Endothelial cell of umbilical vein (primary cell): ENCODE data around the gene RASSF9. TPM values are rescaled to one million over a fixed set of nuclear protein-coding genes. Genes with fewer than 3 reads are reported as not detected.

Source experiments
- BruUV-seq: library from RNA; stranded (reverse); fragments of 400-500 nt; replicated peaks from 2 replicates; lab custom pipeline; 2021; lab: Mats Ljungman, UMichigan
- CTCF ChIA-PET: fragments of 300-600, 350-600 bp; sonication (Branson Sonifier 250); formaldehyde crosslinking; loops from one replicate; lab custom pipeline; 2021; ENCODE audit warnings: antibody characterized with exemption, inconsistent platforms; lab: Charles Lee
- POLR2A ChIA-PET: fragments of 300-600, 350-600 bp; sonication (Branson Sonifier 250); formaldehyde crosslinking; loops from one replicate; lab custom pipeline; 2021; ENCODE audit warnings: antibody characterized with exemption, inconsistent platforms; lab: Charles Lee
- DNase-seq: peaks from one replicate; pipeline ENCODE4 v3.0.0-alpha.2; 2011; ENCODE audit warnings: low read depth, low spot score
- FAIRE-seq: peaks from 2 replicates; lab custom pipeline; 2011; peaks lifted over from hg19 to GRCh38; lab: Jason Lieb, UNC
- H2AFZ ChIP-seq: 2 replicates; pipeline ENCODE4 v1.6.0; 2012; ENCODE audit warnings: low read depth, low read length, control low read depth, inconsistent platforms
- H3K27ac ChIP-seq: 2 replicates; pipeline ENCODE4 v1.5.1; 2011; ENCODE audit warnings: low read depth, mild to moderate bottlenecking, control low read depth, low read length, moderate library complexity; ENCODE audit not compliant: insufficient read depth
- H3K27me3 ChIP-seq, 2 experiments: 2 replicates each; pipeline versions ENCODE4 v1.6.0 to v1.6.1; 2011; ENCODE audit warnings: low read length in 2 of 2, mixed read lengths in 1 of 2; ENCODE audit not compliant: control insufficient read depth in 2 of 2, insufficient read depth in 2 of 2
- H3K36me3 ChIP-seq, 2 experiments: 2 replicates in 1 of 2; 3 replicates in 1 of 2; pipeline ENCODE4 v1.5.1; 2011; ENCODE audit warnings: low read length in 2 of 2, mild to moderate bottlenecking in 1 of 2, moderate library complexity in 1 of 2; ENCODE audit not compliant: control insufficient read depth in 2 of 2, insufficient read depth in 2 of 2; ENCODE audit errors: extremely low read depth in 1 of 2
- H3K4me1 ChIP-seq: 3 replicates; pipeline ENCODE4 v1.5.1; 2011; ENCODE audit warnings: mild to moderate bottlenecking, low read length; ENCODE audit not compliant: control insufficient read depth, insufficient read depth; ENCODE audit errors: extremely low read depth
- H3K4me2 ChIP-seq: 2 replicates; pipeline ENCODE4 v1.6.1; 2011; ENCODE audit warnings: low read length, control low read depth, mixed read lengths; ENCODE audit not compliant: insufficient read depth
- H3K4me3 ChIP-seq, 3 experiments: fragments of 200-600 bp in 1 of 3; sonication (generic), shearing (Covaris generic) in 1 of 3; replicated peaks in 1 of 3; 2 replicates each; pipeline ENCODE4 v1.5.1; 2011 to 2016; ENCODE audit warnings: control low read depth in 3 of 3, low read length in 3 of 3, mild to moderate bottlenecking in 2 of 3, inconsistent platforms in 1 of 3, low read depth in 1 of 3, moderate library complexity in 1 of 3; ENCODE audit not compliant: insufficient read depth in 1 of 3
- H3K79me2 ChIP-seq: 2 replicates; pipeline ENCODE4 v1.6.0; 2012; ENCODE audit warnings: low read length, inconsistent platforms; ENCODE audit not compliant: control insufficient read depth, insufficient read depth
- H3K9ac ChIP-seq: replicated peaks from 2 replicates; pipeline ENCODE3; 2011; ENCODE audit warnings: low read length, control low read depth; ENCODE audit not compliant: insufficient read depth; ENCODE audit errors: extremely low read depth
- H3K9me1 ChIP-seq: replicated peaks from 3 replicates; pipeline ENCODE4 v1.6.0; 2011; ENCODE audit warnings: mild to moderate bottlenecking, low read length; ENCODE audit not compliant: control insufficient read depth, insufficient read depth; ENCODE audit errors: extremely low read depth
- H3K9me3 ChIP-seq: replicated peaks from 2 replicates; pipeline ENCODE4 v1.5.1; 2012; ENCODE audit warnings: low read length, inconsistent platforms; ENCODE audit not compliant: control insufficient read depth, insufficient read depth
- H4K20me1 ChIP-seq: replicated peaks from 2 replicates; pipeline ENCODE3; 2011; ENCODE audit warnings: mild to moderate bottlenecking, low read length; ENCODE audit not compliant: control insufficient read depth, insufficient read depth; ENCODE audit errors: extremely low read depth
- EZH2 ChIP-seq: IDR thresholded peaks from 2 replicates; pipeline ENCODE4 v1.6.1; 2012; ENCODE audit warnings: borderline replicate concordance, low read depth, mild to moderate bottlenecking, moderate library complexity, low read length, inconsistent platforms; ENCODE audit not compliant: severe bottlenecking
- FOS ChIP-seq: IDR thresholded peaks from 2 replicates; pipeline ENCODE4 v1.6.1; 2011; ENCODE audit warnings: mild to moderate bottlenecking, low read length, moderate library complexity, borderline replicate concordance; ENCODE audit not compliant: insufficient read depth
- GATA2 ChIP-seq: IDR thresholded peaks from 2 replicates; pipeline ENCODE4 v1.7.0; 2011; ENCODE audit warnings: low read depth, mild to moderate bottlenecking, moderate library complexity, mixed read lengths, low read length; ENCODE audit not compliant: insufficient read length, insufficient read depth
- JUN ChIP-seq: IDR thresholded peaks from 2 replicates; pipeline ENCODE4 v1.6.1; 2011; ENCODE audit warnings: borderline replicate concordance, low read depth; ENCODE audit not compliant: insufficient read length, insufficient read depth
- MYC ChIP-seq: IDR thresholded peaks from one replicate; pipeline ENCODE4 v1.6.1; 2011; ENCODE audit warnings: mild to moderate bottlenecking, low read depth, low read length
- POLR2A ChIP-seq: IDR thresholded peaks from 2 replicates; pipeline ENCODE4 v1.6.1; 2012; ENCODE audit warnings: low read depth, mild to moderate bottlenecking, control low read depth, low read length
- POLR2AphosphoS5 ChIP-seq: IDR thresholded peaks from 2 replicates; pipeline ENCODE4 v1.6.1; 2012; ENCODE audit warnings: low read depth, mild to moderate bottlenecking, control low read depth, low read length, moderate library complexity; ENCODE audit not compliant: insufficient read depth
- dilution Hi-C: fragments of 300-500 bp; cut with MboI; formaldehyde crosslinking; loops from one replicate; pipeline ENCODE4 v1.15.0; 2019; ENCODE audit warnings: low sequenced_read_pairs; ENCODE audit not compliant: extremely low pct_ligation_motif_present
- intact Hi-C: fragments of 100-400 bp; cut with micrococcal nuclease; formaldehyde crosslinking; loops from one replicate; pipeline ENCODE4 v1.10.0; 2022
- polyA plus RNA-seq, 4 experiments: library from polyadenylated mRNA; depleted of rRNA in 3 of 4; stranded (reverse) in 3 of 4; unstranded in 1 of 4; fragments of >200 nt; gene quantifications; 2 replicates each; pipeline versions ENCODE4 v1.2.1 to v1.2.3, GENCODE V29; 2011 to 2012; ENCODE audit warnings: missing spikeins in 1 of 4
- total RNA-seq: library from RNA; stranded (reverse); gene quantifications from 2 replicates; pipeline ENCODE4 v1.2.3, GENCODE V29; 2021
- TF ChIP-seq, protein P1 (sequence below), 2 donors: IDR thresholded peaks; 1 replicate in 1 of 2; 2 replicates in 1 of 2; pipeline ENCODE4 v1.5.1; 2011; ENCODE audit warnings: low read length in 2 of 2, mild to moderate bottlenecking in 2 of 2, moderate library complexity in 2 of 2, control low read depth in 1 of 2, inconsistent platforms in 1 of 2, low read depth in 1 of 2; ENCODE audit not compliant: insufficient read depth in 1 of 2; ENCODE audit errors: extremely low read depth in 1 of 2
- TF ChIP-seq, protein P2 (sequence below): IDR thresholded peaks from 2 replicates; pipeline ENCODE4 v1.6.1; 2011; ENCODE audit not compliant: insufficient read depth, insufficient read length

Gene RASSF9
- total and polyA plus RNA-seq, 2 donors (not counting 3 experiments of a cell fraction or from before 2014, with no cell fraction given) = 2.1 to 2.3 TPM

DNA sequence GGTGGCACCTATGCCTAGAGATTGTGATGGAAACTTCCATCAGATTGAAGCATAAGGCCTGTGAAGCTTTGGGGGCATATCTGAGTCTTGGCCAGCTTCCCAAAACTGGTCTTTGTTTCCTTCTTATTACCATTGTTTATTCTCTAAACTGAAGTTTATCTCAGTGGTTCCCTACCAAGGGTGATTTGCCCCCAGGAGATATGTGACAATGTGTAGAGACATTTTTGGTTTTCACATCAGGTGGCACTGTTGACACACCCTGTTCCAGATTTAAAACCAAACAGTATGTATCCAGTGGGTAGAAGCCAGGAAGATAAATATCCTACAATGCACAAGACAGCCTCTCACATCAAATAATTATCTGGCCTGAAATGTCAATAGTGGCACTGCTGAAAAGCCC is 22.1 kb downstream of the RASSF9 start:
- Histone ChIP-seq H2AFZ (no peak overlapping the region), H3K9me1 (no peaks in the 10 kb centered on the region), H3K79me2 (no peaks in the 10 kb centered on the region), H3K9me3 (no peaks in the 10 kb centered on the region), H3K36me3 (no peaks in the 10 kb centered on the region), H3K9ac (no peak overlapping the region), H3K4me3 (no peak overlapping the region), H3K4me1 (no peaks in the 10 kb centered on the region), H4K20me1 (no peaks in the 10 kb centered on the region), H3K27ac (no peak overlapping the region), H3K4me2 (no peak overlapping the region), H3K27me3 (no peaks in the 10 kb centered on the region)
- FAIRE-seq (no peak), DNase-seq (peak; percentile 54)
- intact Hi-C loops (no loop called here), dilution Hi-C loops (no loop called here)
- no TSS peak for BruUV-seq
- ChIA-PET POLR2A (no interaction called here), CTCF (interaction anchor here (1.5 kb wide), 1 partner anchor 53 kb away, joined by 5 read pairs; no protein-coding TSS in a partner anchor)
- no peak for TF ChIP-seq FOS
- TF ChIP-seq POLR2AphosphoS5 = no peak
- TF ChIP-seq EZH2 = no peak
- TF ChIP-seq JUN = no peak
- TF ChIP-seq GATA2 = no peak
- TF ChIP-seq, protein P1, sequence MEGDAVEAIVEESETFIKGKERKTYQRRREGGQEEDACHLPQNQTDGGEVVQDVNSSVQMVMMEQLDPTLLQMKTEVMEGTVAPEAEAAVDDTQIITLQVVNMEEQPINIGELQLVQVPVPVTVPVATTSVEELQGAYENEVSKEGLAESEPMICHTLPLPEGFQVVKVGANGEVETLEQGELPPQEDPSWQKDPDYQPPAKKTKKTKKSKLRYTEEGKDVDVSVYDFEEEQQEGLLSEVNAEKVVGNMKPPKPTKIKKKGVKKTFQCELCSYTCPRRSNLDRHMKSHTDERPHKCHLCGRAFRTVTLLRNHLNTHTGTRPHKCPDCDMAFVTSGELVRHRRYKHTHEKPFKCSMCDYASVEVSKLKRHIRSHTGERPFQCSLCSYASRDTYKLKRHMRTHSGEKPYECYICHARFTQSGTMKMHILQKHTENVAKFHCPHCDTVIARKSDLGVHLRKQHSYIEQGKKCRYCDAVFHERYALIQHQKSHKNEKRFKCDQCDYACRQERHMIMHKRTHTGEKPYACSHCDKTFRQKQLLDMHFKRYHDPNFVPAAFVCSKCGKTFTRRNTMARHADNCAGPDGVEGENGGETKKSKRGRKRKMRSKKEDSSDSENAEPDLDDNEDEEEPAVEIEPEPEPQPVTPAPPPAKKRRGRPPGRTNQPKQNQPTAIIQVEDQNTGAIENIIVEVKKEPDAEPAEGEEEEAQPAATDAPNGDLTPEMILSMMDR (IDR thresholded peaks at IDR 0.05; ENCODE audit: extremely low read depth in 1 of 2, insufficient read depth in 1 of 2, low read depth in 1 of 2, low read length in 2 of 2) = no peak
- TF ChIP-seq POLR2A = no peak
- no peak for TF ChIP-seq MYC
- TF ChIP-seq, protein P2, sequence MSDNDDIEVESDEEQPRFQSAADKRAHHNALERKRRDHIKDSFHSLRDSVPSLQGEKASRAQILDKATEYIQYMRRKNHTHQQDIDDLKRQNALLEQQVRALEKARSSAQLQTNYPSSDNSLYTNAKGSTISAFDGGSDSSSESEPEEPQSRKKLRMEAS = no peak
